Measurements from ENCODE around the gene RAB25. TPM values are rescaled to one million over a fixed set of nuclear protein-coding genes. Genes with fewer than 3 reads are reported as not detected.
A peak's percentile ranks its signal among the peaks of the same experiment; 100 is the strongest.

The RAB25 gene
- total RNA-seq, 2 donors from 2014 or later: 213 TPM

DNA sequence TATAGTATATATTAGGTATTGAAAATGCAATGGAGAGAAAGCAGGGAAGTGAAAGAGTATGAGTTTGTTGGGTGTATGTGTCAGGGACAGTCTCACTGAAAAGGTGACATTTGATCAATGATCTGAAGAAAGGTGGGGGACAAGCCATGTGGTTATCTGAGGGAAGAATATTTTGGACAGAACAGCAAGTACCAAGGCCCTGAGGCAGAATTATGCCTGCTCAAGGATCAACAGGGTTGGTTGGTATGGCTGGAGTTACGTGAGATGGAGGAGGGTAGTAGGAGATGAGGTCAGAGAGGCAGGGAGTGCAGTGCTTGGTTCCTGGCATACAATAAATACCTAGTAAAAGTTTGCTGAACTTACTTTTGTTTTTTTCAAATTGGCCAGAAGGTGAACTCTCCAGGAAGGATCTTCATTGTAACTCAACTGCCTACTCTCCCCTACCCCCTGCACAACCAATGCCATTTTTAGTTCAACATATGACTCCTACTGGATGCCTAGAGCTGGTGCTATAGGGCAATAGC, 4.6 kb upstream of the RAB25 start:
- no peak overlapping the region for H3K27ac ChIP-seq
- H3K9ac ChIP-seq (ENCODE audit: low read depth in 2 of 2, low read length in 2 of 2): no peak overlapping the region
- no peak overlapping the region for H3K4me3 ChIP-seq
- TF ChIP-seq, protein P1, sequence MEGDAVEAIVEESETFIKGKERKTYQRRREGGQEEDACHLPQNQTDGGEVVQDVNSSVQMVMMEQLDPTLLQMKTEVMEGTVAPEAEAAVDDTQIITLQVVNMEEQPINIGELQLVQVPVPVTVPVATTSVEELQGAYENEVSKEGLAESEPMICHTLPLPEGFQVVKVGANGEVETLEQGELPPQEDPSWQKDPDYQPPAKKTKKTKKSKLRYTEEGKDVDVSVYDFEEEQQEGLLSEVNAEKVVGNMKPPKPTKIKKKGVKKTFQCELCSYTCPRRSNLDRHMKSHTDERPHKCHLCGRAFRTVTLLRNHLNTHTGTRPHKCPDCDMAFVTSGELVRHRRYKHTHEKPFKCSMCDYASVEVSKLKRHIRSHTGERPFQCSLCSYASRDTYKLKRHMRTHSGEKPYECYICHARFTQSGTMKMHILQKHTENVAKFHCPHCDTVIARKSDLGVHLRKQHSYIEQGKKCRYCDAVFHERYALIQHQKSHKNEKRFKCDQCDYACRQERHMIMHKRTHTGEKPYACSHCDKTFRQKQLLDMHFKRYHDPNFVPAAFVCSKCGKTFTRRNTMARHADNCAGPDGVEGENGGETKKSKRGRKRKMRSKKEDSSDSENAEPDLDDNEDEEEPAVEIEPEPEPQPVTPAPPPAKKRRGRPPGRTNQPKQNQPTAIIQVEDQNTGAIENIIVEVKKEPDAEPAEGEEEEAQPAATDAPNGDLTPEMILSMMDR (IDR thresholded peaks at IDR 0.05): no peak
- no peaks in the 10 kb centered on the region for H3K27me3 ChIP-seq
- intact Hi-C loops (cut with DNase I): no loop called here
- no peaks in the 10 kb centered on the region for H3K36me3 ChIP-seq
- DNase-seq: no peak
- no peaks in the 10 kb centered on the region for H3K9me3 ChIP-seq
- peaks cover 8% of the 10 kb centered on the region for H3K4me1 ChIP-seq

GRCh38 chr1:156062189-156062588, 1.2 kb downstream of the RAB25 start:
- peak overlapping the region; percentile 84 for H3K27ac ChIP-seq
- no peaks in the 10 kb centered on the region for H3K4me1 ChIP-seq
- no peaks in the 10 kb centered on the region for H3K27me3 ChIP-seq
- TF ChIP-seq, protein P1 (IDR thresholded peaks at IDR 0.05): no peak
- no peaks in the 10 kb centered on the region for H3K36me3 ChIP-seq
- peak; percentile 81 for DNase-seq
- H3K9me3 ChIP-seq: no peaks in the 10 kb centered on the region
- intact Hi-C loops (cut with DNase I): no loop called here
- H3K4me3 ChIP-seq: peak overlapping the region; percentile 48
- peak overlapping the region; percentile 38 to 82 for H3K9ac ChIP-seq (ENCODE audit: low read depth in 2 of 2, low read length in 2 of 2)

- H3K27me3 ChIP-seq: no peaks in the 10 kb centered on the region
- H3K4me1 ChIP-seq: no peaks in the 10 kb centered on the region
- intact Hi-C loops (cut with DNase I): no loop called here
- H3K9ac ChIP-seq (ENCODE audit: low read depth in 2 of 2, low read length in 2 of 2): no peak overlapping the region
- no peaks in the 10 kb centered on the region for H3K36me3 ChIP-seq
- H3K4me3 ChIP-seq: no peak overlapping the region
- no peak overlapping the region for H3K27ac ChIP-seq
- TF ChIP-seq, protein P1 (IDR thresholded peaks at IDR 0.05): no peak
- no peak for DNase-seq
- H3K9me3 ChIP-seq: no peaks in the 10 kb centered on the region
Measured at GRCh38 chr1:156063997-156064285, 3.0 kb downstream of the RAB25 start.

GRCh38 chr1:156064615-156065014, 3.7 kb downstream of the RAB25 start:
- no peaks in the 10 kb centered on the region for H3K27me3 ChIP-seq
- TF ChIP-seq, protein P1 (IDR thresholded peaks at IDR 0.05): no peak
- intact Hi-C loops (cut with DNase I): no loop called here
- H3K4me1 ChIP-seq: no peaks in the 10 kb centered on the region
- no peaks in the 10 kb centered on the region for H3K36me3 ChIP-seq
- no peak for DNase-seq
- H3K4me3 ChIP-seq: no peak overlapping the region
- no peak overlapping the region for H3K27ac ChIP-seq
- no peaks in the 10 kb centered on the region for H3K9me3 ChIP-seq
- no peak overlapping the region for H3K9ac ChIP-seq (ENCODE audit: low read depth in 2 of 2, low read length in 2 of 2)

DNA sequence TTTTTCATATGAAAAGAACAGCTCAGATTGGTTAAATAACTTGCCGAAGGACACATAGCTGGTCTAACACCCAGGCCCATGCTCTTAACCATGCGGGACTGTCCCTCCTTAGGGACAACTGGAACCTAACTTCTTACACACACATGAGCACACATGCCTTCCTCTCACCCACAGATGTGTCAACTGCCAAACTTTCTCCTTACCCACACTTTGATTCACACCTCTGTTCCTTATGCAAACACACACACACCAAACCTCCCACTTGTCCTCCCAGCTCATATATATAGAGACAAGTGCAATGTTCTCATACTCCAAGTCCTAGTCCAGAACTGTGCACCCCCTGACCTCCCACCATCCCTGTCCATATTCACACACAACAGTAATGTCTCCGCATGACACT, 4.3 kb downstream of the RAB25 start:
- no peaks in the 10 kb centered on the region for H3K27me3 ChIP-seq
- no peaks in the 10 kb centered on the region for H3K4me1 ChIP-seq
- no peaks in the 10 kb centered on the region for H3K36me3 ChIP-seq
- H3K4me3 ChIP-seq: no peak overlapping the region
- H3K9ac ChIP-seq (ENCODE audit: low read depth in 2 of 2, low read length in 2 of 2): no peak overlapping the region
- TF ChIP-seq, protein P1 (IDR thresholded peaks at IDR 0.05): no peak
- intact Hi-C loops (cut with DNase I): no loop called here
- no peak overlapping the region for H3K27ac ChIP-seq
- DNase-seq: no peak
- H3K9me3 ChIP-seq: no peaks in the 10 kb centered on the region

DNA sequence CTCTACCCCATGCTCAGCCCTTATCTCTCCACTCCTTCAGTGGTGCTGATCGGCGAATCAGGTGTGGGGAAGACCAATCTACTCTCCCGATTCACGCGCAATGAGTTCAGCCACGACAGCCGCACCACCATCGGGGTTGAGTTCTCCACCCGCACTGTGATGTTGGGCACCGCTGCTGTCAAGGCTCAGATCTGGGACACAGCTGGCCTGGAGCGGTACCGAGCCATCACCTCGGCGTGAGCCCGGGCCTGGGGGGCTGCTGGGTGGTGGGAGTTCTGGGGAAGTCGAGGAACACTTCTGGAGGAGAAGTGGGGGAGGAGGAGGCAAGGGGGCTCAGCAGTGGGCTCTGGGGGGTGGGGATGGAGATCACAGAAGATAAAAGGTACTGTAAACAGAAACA, 4.9 kb downstream of the RAB25 start:
- no peaks in the 10 kb centered on the region for H3K4me1 ChIP-seq
- intact Hi-C loops (cut with DNase I): no loop called here

More for the DNA sequence above, 4.9 kb downstream of the RAB25 start:
- no peak overlapping the region for H3K9ac ChIP-seq (ENCODE audit: low read depth in 2 of 2, low read length in 2 of 2)
- H3K4me3 ChIP-seq: no peak overlapping the region
- H3K27ac ChIP-seq: no peak overlapping the region
- no peaks in the 10 kb centered on the region for H3K36me3 ChIP-seq
- H3K27me3 ChIP-seq: no peaks in the 10 kb centered on the region
- TF ChIP-seq, protein P1 (IDR thresholded peaks at IDR 0.05): no peak
- H3K9me3 ChIP-seq: no peaks in the 10 kb centered on the region
- DNase-seq: no peak

All from colonic mucosa (tissue), 4 donors.